ENCODE results near the gene MPRIP. TPM values are rescaled to one million over a fixed set of nuclear protein-coding genes. Genes with fewer than 3 reads are reported as not detected.

Gene MPRIP
- total RNA-seq, 1 experiment from 2014 or later = 1,274 TPM

DNA sequence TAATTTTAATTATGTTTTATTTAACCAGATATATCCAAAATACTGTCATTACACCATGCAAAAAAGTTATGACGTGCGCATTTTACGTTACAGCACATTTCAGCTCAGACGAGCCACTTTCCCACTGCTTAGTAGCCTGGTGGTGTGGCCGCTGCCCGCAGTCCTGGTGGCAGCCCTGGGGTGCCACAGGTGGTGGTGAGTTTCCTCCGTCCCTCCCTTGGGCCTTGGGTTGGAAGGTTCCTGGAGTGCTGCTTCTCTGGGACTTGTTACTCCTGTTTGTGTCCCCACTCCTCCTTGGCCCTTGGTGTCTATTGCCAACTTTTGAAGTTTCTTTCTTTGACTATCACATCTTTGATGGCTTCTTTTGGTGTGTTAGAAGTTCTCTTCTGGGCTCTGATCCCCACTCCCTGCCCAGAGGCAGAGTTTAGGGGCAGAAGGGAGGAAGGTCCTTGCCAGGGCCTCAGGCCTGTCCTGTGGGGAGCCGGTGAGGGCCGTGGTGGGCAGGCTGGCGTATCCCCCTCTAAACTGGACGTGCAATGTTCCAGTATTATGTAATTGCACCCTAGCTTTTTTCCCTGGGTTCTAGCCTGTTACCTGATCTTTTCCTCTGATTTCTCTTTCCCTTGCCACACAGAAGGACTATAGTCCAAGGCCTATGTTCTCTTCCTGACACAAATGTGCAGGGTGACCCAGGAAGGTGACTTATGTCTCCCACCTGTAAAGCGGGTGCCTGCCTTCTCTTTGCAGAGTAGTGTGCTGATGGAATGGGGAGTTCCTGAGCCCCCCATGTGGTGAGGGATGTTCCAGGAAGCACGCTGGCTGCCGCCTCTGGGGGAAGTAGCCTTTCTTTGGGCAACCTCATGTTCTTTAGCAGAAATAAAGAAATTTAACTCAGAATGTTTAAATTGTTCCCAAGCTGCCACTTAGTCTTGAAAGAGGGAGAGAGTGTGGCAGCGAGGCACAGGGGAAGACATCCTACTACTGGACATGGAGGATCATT lies 8.4 kb downstream of the MPRIP start:
- Histone ChIP-seq H2AFZ (ENCODE audit: low read length) (no peak overlapping the region), H3K9me2 (replicated peaks; ENCODE audit: low read length) (no peaks in the 10 kb centered on the region), H3K4me2 (ENCODE audit: low read length) (no peak overlapping the region), H3K36me3 (ENCODE audit: low read depth, low read length) (peaks cover 85% of the 10 kb centered on the region), H3K27me3 (ENCODE audit: low read length) (no peaks in the 10 kb centered on the region), H3K27ac (ENCODE audit: low read length) (no peak overlapping the region), H3K4me3 (ENCODE audit: low read length) (no peak overlapping the region), H3K79me2 (ENCODE audit: low read length) (peaks cover 99% of the 10 kb centered on the region), H4K20me1 (ENCODE audit: low read length) (peaks cover 96% of the 10 kb centered on the region), H3F3A (ENCODE audit: low read length, unreplicated experiment) (peaks cover 8% of the 10 kb centered on the region), H3K4me1 (ENCODE audit: insufficient read depth, low read length) (peaks cover 62% of the 10 kb centered on the region), H3K9ac (ENCODE audit: low read length) (no peak overlapping the region), H3K9me3 (ENCODE audit: low read length) (no peaks in the 10 kb centered on the region)
- BruUV-seq (replicated peaks) = no TSS peak
- intact Hi-C loops (cut with micrococcal nuclease) = no loop called here
- no peak for DNase-seq
- ChIA-PET CTCF (no interaction called here), POLR2A (ENCODE audit: unreplicated experiment) (no interaction called here)
- no peak for ATAC-seq
- TF ChIP-seq EZH2 (IDR thresholded peaks at IDR 0.05; ENCODE audit: low read length, unreplicated experiment) (no peak), CTCF (conservative IDR thresholded peaks at IDR 0.05; ENCODE audit: low read depth, low read length) (no peak), EZH2phosphoT487 (IDR thresholded peaks at IDR 0.05; ENCODE audit: borderline replicate concordance, low read length) (no peak)

GRCh38 chr17:17051380-17051779 lies 9.1 kb downstream of the MPRIP start:
- no peak overlapping the region for H3K9ac ChIP-seq (ENCODE audit: low read length)
- no peak overlapping the region for H3K4me3 ChIP-seq (ENCODE audit: low read length)
- ChIA-PET POLR2A (ENCODE audit: unreplicated experiment) (interaction anchor here (0.5 kb wide), 1 partner anchor 1060 kb away, joined by 9 read pairs; no protein-coding TSS in a partner anchor), CTCF (no interaction called here)
- H3K27ac ChIP-seq (ENCODE audit: low read length) = no peak overlapping the region
- DNase-seq (no peak), ATAC-seq (no peak)
- peaks cover 59% of the 10 kb centered on the region for H3K4me1 ChIP-seq (ENCODE audit: insufficient read depth, low read length)
- TF ChIP-seq CTCF (conservative IDR thresholded peaks at IDR 0.05; ENCODE audit: low read depth, low read length) (no peak), EZH2 (IDR thresholded peaks at IDR 0.05; ENCODE audit: low read length, unreplicated experiment) (no peak), EZH2phosphoT487 (IDR thresholded peaks at IDR 0.05; ENCODE audit: borderline replicate concordance, low read length) (no peak)
- H3K9me2 ChIP-seq (replicated peaks; ENCODE audit: low read length) = no peaks in the 10 kb centered on the region
- peaks cover 86% of the 10 kb centered on the region for H3K36me3 ChIP-seq (ENCODE audit: low read depth, low read length)
- no TSS peak for BruUV-seq (replicated peaks)
- no peaks in the 10 kb centered on the region for H3K9me3 ChIP-seq (ENCODE audit: low read length)
- H3K79me2 ChIP-seq (ENCODE audit: low read length) = peaks cover 99% of the 10 kb centered on the region
- no peaks in the 10 kb centered on the region for H3K27me3 ChIP-seq (ENCODE audit: low read length)
- intact Hi-C loops (cut with micrococcal nuclease) = no loop called here
- no peak overlapping the region for H2AFZ ChIP-seq (ENCODE audit: low read length)
- H4K20me1 ChIP-seq (ENCODE audit: low read length) = peaks cover 97% of the 10 kb centered on the region
- peaks cover 6% of the 10 kb centered on the region for H3F3A ChIP-seq (ENCODE audit: low read length, unreplicated experiment)
- peak overlapping the region; percentile 15; the same call in 1 of the 2 replicates for H3K4me2 ChIP-seq (ENCODE audit: low read length)
